ENCODE data around the gene IGFBP4.

IGFBP4 gene

GRCh38 chr17:40493697-40494096, 50.4 kb downstream of the IGFBP4 start:
- no peak for DNase-seq

- DNase-seq, result no peak
Measured at GRCh38 chr17:40495140-40495539, 51.9 kb downstream of the IGFBP4 start.

DNA sequence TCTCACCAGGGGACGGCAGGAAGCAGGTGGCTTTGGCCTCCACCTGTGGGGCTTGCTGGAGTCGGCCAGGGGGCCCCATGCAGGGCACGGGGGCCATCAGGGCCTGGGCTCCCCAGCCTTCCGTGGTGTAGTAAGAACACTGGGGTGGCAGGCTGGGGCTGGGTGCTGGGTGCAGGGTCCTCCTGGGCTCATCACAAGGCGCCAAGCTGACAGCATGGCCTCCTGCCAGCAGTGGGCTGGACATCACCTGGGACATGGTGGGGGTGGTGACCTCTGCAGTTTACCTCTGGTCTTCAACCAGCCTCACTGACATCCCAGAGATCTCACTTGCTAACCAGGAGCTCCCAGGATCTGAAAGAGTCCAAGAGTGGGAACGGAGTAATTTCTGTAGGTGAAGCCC, 52.9 kb downstream of the IGFBP4 start:
- no peak for DNase-seq

GRCh38 chr17:40496634-40497420, 53.6 kb downstream of the IGFBP4 start:
- no peak for DNase-seq

GRCh38 chr17:40497695-40498094, 54.4 kb downstream of the IGFBP4 start:
- DNase-seq, result no peak

GRCh38 chr17:40498281-40499084, 55.2 kb downstream of the IGFBP4 start:
- DNase-seq, result no peak

- DNase-seq, result peak; percentile 3
Measured at GRCh38 chr17:40499551-40500189, 56.4 kb downstream of the IGFBP4 start.

DNA sequence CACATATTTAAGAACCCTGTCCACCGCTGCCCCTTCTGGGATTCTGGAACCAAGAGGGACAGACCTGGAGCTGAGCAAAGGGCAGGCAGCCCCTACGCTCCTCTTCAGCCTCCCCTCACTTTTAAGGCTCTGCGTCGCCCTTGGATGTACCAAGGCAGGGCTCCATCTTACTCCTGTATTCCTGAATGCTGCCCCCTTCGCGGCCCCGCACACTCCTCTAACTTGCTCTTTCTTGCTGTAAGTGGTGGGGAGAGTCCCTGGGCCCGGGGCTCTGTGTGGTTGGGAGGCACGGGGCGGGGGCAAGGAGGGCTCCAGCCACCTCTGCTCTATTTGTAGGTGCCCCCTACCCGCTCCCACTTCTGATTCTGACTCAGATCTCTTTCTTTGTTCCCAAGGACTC, 56.9 kb downstream of the IGFBP4 start:
- DNase-seq, result no peak

DNA sequence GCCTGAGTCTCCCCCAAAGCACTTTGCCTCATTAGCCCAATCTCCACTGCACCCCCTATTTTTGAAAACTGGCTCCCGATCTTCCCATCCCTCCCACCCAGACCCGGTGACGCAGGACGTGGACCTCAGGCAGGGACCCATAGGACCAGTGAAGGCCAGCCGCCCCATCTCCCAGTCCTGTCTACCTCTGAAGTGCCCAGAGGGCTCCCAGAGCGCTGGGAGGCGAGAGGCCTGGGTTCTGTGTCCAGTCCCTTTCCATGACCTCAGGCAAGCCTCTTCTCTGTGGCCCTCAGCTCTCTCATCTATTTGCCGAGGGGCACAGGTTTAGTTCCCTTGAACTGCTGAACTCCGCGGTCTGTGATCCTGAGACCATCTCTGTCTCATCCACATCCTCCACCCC, 57.5 kb downstream of the IGFBP4 start:
- DNase-seq, result no peak

DNA sequence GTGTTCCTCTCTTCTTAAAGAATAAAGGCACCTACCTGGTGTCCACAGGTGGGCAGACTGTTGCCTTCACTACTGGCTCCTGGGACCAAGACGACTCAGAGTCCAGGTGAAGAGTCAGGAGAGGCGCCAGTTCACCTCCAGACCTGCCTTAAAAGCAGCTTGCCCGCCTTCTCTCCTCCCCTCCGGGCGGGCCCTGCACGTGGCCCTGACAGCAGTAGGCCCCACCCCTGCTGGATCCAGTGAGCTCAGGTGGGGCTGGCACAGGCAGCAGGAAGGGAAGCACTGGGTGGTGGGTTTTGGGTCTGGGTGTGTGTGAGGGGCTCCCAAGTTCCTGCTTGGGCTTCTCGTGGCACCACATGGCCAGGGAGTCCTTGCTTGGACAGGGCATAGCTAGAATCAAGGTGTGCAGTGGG, 58.3 kb downstream of the IGFBP4 start, which contains the start of gene TNS4:
TNS4 (minus strand) TSS at position 125 of the 413 bp plus-strand sequence. CDS start 5,198 bp downstream, outside the sequence.
- DNase-seq, result no peak

DNA sequence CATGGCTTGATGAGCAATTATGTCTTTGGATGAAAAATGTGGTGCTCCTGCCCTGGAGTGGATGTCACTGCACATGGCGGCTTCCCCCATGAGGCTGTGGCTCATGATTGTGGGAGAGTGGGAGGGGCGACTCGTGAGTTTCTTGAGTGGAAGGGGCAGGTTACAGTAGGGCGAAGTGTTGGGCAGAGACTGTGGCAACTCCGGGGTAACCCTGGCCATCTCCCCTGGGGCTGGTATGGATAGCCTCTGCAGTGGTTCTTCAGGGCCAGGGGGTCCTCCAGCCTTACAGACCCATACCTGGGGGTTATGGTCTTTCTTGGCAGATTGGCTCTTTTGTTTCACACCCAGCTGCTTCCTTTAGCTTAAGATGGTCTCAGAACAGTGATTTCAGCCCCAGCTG, 59.5 kb downstream of the IGFBP4 start:
- DNase-seq, result no peak

- no peak for DNase-seq
Measured at GRCh38 chr17:40503154-40503553, 59.9 kb downstream of the IGFBP4 start.

- no peak for DNase-seq
Measured at GRCh38 chr17:40506786-40507185, 63.5 kb downstream of the IGFBP4 start.

Data from NCI-H748 treated with DMSO at 0.1 percent for 48 hours (cell line).